MM.1S (cell line): Measurements from ENCODE around the gene ZXDC.

Source experiments
- EZH2 ChIP-seq: fragments of 300-600 bp; sonication (generic); optimal IDR thresholded peaks from 2 replicates; pipeline ENCODE3; 2017; ENCODE audit warnings: low read depth, mild to moderate bottlenecking, antibody characterized with exemption, low read length, mixed read lengths
- EZH2phosphoT487 ChIP-seq: fragments of 300-600 bp; sonication (generic); IDR thresholded peaks from 2 replicates; pipeline ENCODE4 v1.6.1; 2018; ENCODE audit warnings: antibody characterized with exemption, low read length
- TF ChIP-seq, protein P1 (sequence below): fragments of 300-600 bp; sonication (generic); IDR thresholded peaks from 2 replicates; pipeline ENCODE4 v1.5.1; 2016; ENCODE audit warnings: antibody characterized with exemption, low read length, mixed read lengths

DNA sequence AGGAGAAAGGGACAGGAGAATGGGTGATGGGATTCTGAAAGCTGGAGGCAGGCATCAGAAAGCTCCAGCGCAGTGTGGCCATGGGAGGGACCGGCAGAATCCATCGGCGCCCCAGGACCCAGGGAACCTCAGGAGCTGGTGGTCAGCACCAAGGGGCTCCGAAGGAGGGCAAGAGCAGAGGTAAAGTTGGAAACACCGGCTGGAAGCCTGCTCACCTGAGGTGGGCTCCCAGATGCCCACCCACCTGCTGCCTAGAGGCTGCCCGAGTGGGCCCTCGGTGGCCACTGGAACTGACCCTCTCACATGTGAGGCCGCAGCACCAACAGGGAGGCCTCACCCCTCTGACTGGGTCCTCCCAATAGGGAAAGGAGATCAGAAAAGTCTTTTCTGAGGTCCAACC, 10.3 kb upstream of the ZXDC start:
- TF ChIP-seq, protein P1, sequence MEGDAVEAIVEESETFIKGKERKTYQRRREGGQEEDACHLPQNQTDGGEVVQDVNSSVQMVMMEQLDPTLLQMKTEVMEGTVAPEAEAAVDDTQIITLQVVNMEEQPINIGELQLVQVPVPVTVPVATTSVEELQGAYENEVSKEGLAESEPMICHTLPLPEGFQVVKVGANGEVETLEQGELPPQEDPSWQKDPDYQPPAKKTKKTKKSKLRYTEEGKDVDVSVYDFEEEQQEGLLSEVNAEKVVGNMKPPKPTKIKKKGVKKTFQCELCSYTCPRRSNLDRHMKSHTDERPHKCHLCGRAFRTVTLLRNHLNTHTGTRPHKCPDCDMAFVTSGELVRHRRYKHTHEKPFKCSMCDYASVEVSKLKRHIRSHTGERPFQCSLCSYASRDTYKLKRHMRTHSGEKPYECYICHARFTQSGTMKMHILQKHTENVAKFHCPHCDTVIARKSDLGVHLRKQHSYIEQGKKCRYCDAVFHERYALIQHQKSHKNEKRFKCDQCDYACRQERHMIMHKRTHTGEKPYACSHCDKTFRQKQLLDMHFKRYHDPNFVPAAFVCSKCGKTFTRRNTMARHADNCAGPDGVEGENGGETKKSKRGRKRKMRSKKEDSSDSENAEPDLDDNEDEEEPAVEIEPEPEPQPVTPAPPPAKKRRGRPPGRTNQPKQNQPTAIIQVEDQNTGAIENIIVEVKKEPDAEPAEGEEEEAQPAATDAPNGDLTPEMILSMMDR: no peak
- no peak for TF ChIP-seq EZH2phosphoT487
- no peak for TF ChIP-seq EZH2
